HG02678 (cell line): Measurements from ENCODE around the gene PSD4.

ENCODE experiments used
- ATAC-seq: cut with Tn5 transposase; IDR thresholded peaks from one replicate; pipeline ENCODE4 v1.9.1; 2021; ENCODE audit warnings: mild to moderate bottlenecking, moderate library complexity; ENCODE audit not compliant: unreplicated experiment

Gene PSD4

GRCh38 chr2:113141451-113141850, 32.3 kb upstream of the PSD4 start:
- ATAC-seq, result no peak

- no peak for ATAC-seq
These were observed 31.5 kb upstream of the PSD4 start for GRCh38 chr2:113142290-113142689.

GRCh38 chr2:113144259-113144658, 29.5 kb upstream of the PSD4 start:
- no peak for ATAC-seq

- ATAC-seq, result no peak
These were observed 24.9 kb upstream of the PSD4 start for GRCh38 chr2:113148606-113149552.

- ATAC-seq, result no peak
These were observed 24.1 kb upstream of the PSD4 start for GRCh38 chr2:113149553-113150257.

GRCh38 chr2:113150258-113150601, 23.5 kb upstream of the PSD4 start:
- ATAC-seq, result no peak

GRCh38 chr2:113155331-113155730, 18.4 kb upstream of the PSD4 start:
- no peak for ATAC-seq

- ATAC-seq, result no peak
These were observed 17.3 kb upstream of the PSD4 start for GRCh38 chr2:113156278-113157117.

GRCh38 chr2:113157118-113157896, 16.5 kb upstream of the PSD4 start:
- peak; percentile 70 for ATAC-seq

GRCh38 chr2:113157897-113158753, 15.6 kb upstream of the PSD4 start:
- no peak for ATAC-seq

- no peak for ATAC-seq
These were observed 14.8 kb upstream of the PSD4 start for GRCh38 chr2:113158884-113159553.

GRCh38 chr2:113160248-113160647, 13.5 kb upstream of the PSD4 start:
- ATAC-seq, result no peak

GRCh38 chr2:113160962-113161361, 12.8 kb upstream of the PSD4 start:
- ATAC-seq, result no peak

GRCh38 chr2:113162173-113162572, 11.6 kb upstream of the PSD4 start:
- ATAC-seq, result no peak

GRCh38 chr2:113162869-113163268, 10.9 kb upstream of the PSD4 start:
- ATAC-seq, result no peak

- ATAC-seq, result no peak
These were observed 9.4 kb upstream of the PSD4 start for GRCh38 chr2:113164215-113164929.

- no peak for ATAC-seq
These were observed 8.7 kb upstream of the PSD4 start for GRCh38 chr2:113164930-113165585.

- ATAC-seq, result no peak
These were observed 7.6 kb upstream of the PSD4 start for GRCh38 chr2:113166187-113166645.
